Panc1 (cell line): ENCODE measurements around the gene CLIP1.

Source experiments
- CTCF ChIP-seq: fragments of 450-650 bp; IDR thresholded peaks from 2 replicates; pipeline ENCODE4 v1.5.1; 2017; ENCODE audit warnings: mild to moderate bottlenecking
- POLR2AphosphoS5 ChIP-seq: IDR thresholded peaks from 2 replicates; pipeline ENCODE4 v1.6.1; 2012; ENCODE audit warnings: mild to moderate bottlenecking, low read depth, low read length, moderate library complexity
- SIN3A ChIP-seq: IDR thresholded peaks from 2 replicates; pipeline ENCODE4 v1.6.1; 2012; ENCODE audit warnings: low read depth, mild to moderate bottlenecking, low read length, moderate library complexity, borderline replicate concordance; ENCODE audit not compliant: insufficient read depth

- no peak for TF ChIP-seq SIN3A
- TF ChIP-seq CTCF, result no peak
- no peak for TF ChIP-seq POLR2AphosphoS5
These were observed 55.6 kb downstream of the CLIP1 start for GRCh38 chr12:122366685-122367475.
